Activated CD4-positive, alpha-beta T cell treated with anti-CD3 and anti-CD28 coated beads, Interleukin-2, amount 50 U/mL, for 48 hours (primary cell): Measurements from ENCODE around the gene OPCML.

Source experiments
- DNase-seq, 2 experiments: peaks; one replicate each; pipeline ENCODE4 v3.0.0-alpha.2; 2020

Gene OPCML

GRCh38 chr11:133164986-133165385 lies 367.3 kb downstream of the OPCML start:
- no peak for DNase-seq

GRCh38 chr11:133163463-133164419 lies 368.6 kb downstream of the OPCML start:
- DNase-seq: no peak

- no peak for DNase-seq
Observed at GRCh38 chr11:133162227-133162626, 370.1 kb downstream of the OPCML start.

GRCh38 chr11:133160754-133161153 lies 371.5 kb downstream of the OPCML start:
- no peak for DNase-seq

GRCh38 chr11:133156986-133157745 lies 375.1 kb downstream of the OPCML start:
- no peak for DNase-seq

- DNase-seq: no peak
Observed at GRCh38 chr11:133154781-133155180, 377.5 kb downstream of the OPCML start.

- DNase-seq: no peak
Observed at GRCh38 chr11:133154076-133154475, 378.2 kb downstream of the OPCML start.

- no peak for DNase-seq
Observed at GRCh38 chr11:133153031-133153430, 379.3 kb downstream of the OPCML start.

GRCh38 chr11:133149698-133150097 lies 382.6 kb downstream of the OPCML start:
- DNase-seq: no peak

GRCh38 chr11:133147625-133148024 lies 384.7 kb downstream of the OPCML start:
- no peak for DNase-seq

GRCh38 chr11:133146697-133147306 lies 385.5 kb downstream of the OPCML start:
- no peak for DNase-seq

- no peak for DNase-seq
Observed at GRCh38 chr11:133137939-133138338, 394.4 kb downstream of the OPCML start.

GRCh38 chr11:133137270-133137669 lies 395.0 kb downstream of the OPCML start:
- no peak for DNase-seq

GRCh38 chr11:133136376-133136775 lies 395.9 kb downstream of the OPCML start:
- DNase-seq: no peak

- DNase-seq: peak; percentile 45 to 53
Observed at GRCh38 chr11:133134314-133135173, 397.8 kb downstream of the OPCML start.

- no peak for DNase-seq
Observed at GRCh38 chr11:133133606-133134005, 398.7 kb downstream of the OPCML start.

- no peak for DNase-seq
Observed at GRCh38 chr11:133133050-133133449, 399.3 kb downstream of the OPCML start.

- DNase-seq: no peak
Observed at GRCh38 chr11:133127741-133128140, 404.6 kb downstream of the OPCML start.

GRCh38 chr11:133123796-133124195 lies 408.5 kb downstream of the OPCML start:
- DNase-seq: no peak

GRCh38 chr11:133123366-133123765 lies 408.9 kb downstream of the OPCML start:
- no peak for DNase-seq

- DNase-seq: no peak
Observed at GRCh38 chr11:133122256-133122655, 410.0 kb downstream of the OPCML start.

GRCh38 chr11:133118563-133119268 lies 413.6 kb downstream of the OPCML start:
- DNase-seq: no peak
